ENCODE measurements around the gene ELMO2.

GRCh38 chr20:46375771-46376170 lies 30.6 kb downstream of the ELMO2 start:
- TF ChIP-seq EZH2 (IDR thresholded peaks at IDR 0.05; ENCODE audit: insufficient read depth, poor library complexity, severe bottlenecking) = no peak
- no peak for TF ChIP-seq EZH2phosphoT487 (IDR thresholded peaks at IDR 0.05; ENCODE audit: insufficient read depth, low read depth)

Data from GM23248 (cell line).